HG03280 (cell line): Measurements from ENCODE around the gene KCNQ1.

Experiments
- ATAC-seq: cut with Tn5 transposase; IDR thresholded peaks from one replicate; pipeline ENCODE4 v1.9.1; 2021; ENCODE audit warnings: mild to moderate bottlenecking, moderate library complexity; ENCODE audit not compliant: unreplicated experiment

KCNQ1 gene

GRCh38 chr11:2808850-2809846 lies 364.3 kb downstream of the KCNQ1 start:
- ATAC-seq: no peak

GRCh38 chr11:2809854-2810253 lies 365.0 kb downstream of the KCNQ1 start:
- ATAC-seq: no peak

GRCh38 chr11:2810411-2811205 lies 365.8 kb downstream of the KCNQ1 start:
- ATAC-seq: no peak

- ATAC-seq: no peak
Observed at GRCh38 chr11:2811206-2812091, 366.6 kb downstream of the KCNQ1 start.

- no peak for ATAC-seq
Observed at GRCh38 chr11:2812371-2812991, 367.7 kb downstream of the KCNQ1 start.

GRCh38 chr11:2813141-2813908 lies 368.5 kb downstream of the KCNQ1 start:
- no peak for ATAC-seq

GRCh38 chr11:2813968-2814367 lies 369.2 kb downstream of the KCNQ1 start:
- no peak for ATAC-seq

- ATAC-seq: no peak
Observed at GRCh38 chr11:2814751-2815150, 369.9 kb downstream of the KCNQ1 start.

- no peak for ATAC-seq
Observed at GRCh38 chr11:2815762-2816496, 371.1 kb downstream of the KCNQ1 start.

GRCh38 chr11:2816523-2816922 lies 371.7 kb downstream of the KCNQ1 start:
- no peak for ATAC-seq

GRCh38 chr11:2816941-2817421 lies 372.2 kb downstream of the KCNQ1 start:
- no peak for ATAC-seq

- no peak for ATAC-seq
Observed at GRCh38 chr11:2817431-2817830, 372.6 kb downstream of the KCNQ1 start.

GRCh38 chr11:2818021-2818420 lies 373.2 kb downstream of the KCNQ1 start:
- ATAC-seq: no peak

- ATAC-seq: no peak
Observed at GRCh38 chr11:2818503-2818902, 373.7 kb downstream of the KCNQ1 start.

- no peak for ATAC-seq
Observed at GRCh38 chr11:2819316-2819715, 374.5 kb downstream of the KCNQ1 start.

- no peak for ATAC-seq
Observed at GRCh38 chr11:2820976-2821375, 376.2 kb downstream of the KCNQ1 start.

GRCh38 chr11:2821891-2822290 lies 377.1 kb downstream of the KCNQ1 start:
- no peak for ATAC-seq

- ATAC-seq: no peak
Observed at GRCh38 chr11:2824851-2825250, 380.0 kb downstream of the KCNQ1 start.
